Body of pancreas (tissue), 4 donors: ENCODE measurements around the gene CREB3L2.

Source experiments
- CTCF ChIP-seq, 7 experiments: fragments of 450-650 bp in 4 of 7; fragments of 200-600 bp in 3 of 7; sonication (generic) in 3 of 7; IDR thresholded peaks; one replicate each; pipeline ENCODE4 v1.5.1; 2016 to 2019; ENCODE audit warnings: antibody characterized with exemption in 7 of 7
- POLR2A ChIP-seq, 3 donors: fragments of 450-650 bp; IDR thresholded peaks; one replicate each; pipeline ENCODE4 v1.6.1; 2016; ENCODE audit warnings: antibody characterized with exemption in 3 of 3, mild to moderate bottlenecking in 2 of 3

GRCh38 chr7:137871170-137871915, 130.5 kb downstream of the CREB3L2 start:
- TF ChIP-seq POLR2A (IDR thresholded peaks at IDR 0.05) (no peak), CTCF (IDR thresholded peaks at IDR 0.05) (no peak)
